Subcutaneous adipose tissue (tissue), 4 donors: Measurements from ENCODE around the gene TTC28. TPM values are rescaled to one million over a fixed set of nuclear protein-coding genes. Genes with fewer than 3 reads are reported as not detected.

Experiments used
- total RNA-seq, 4 donors: library from RNA; depleted of rRNA; stranded (reverse); fragments of >200 nt; gene quantifications; one replicate each; pipeline ENCODE4 v1.1.0, GENCODE V29; 2016
- TF ChIP-seq, protein P1 (sequence below): fragments of 450-650 bp; IDR thresholded peaks from one replicate; pipeline ENCODE4 v1.5.1; 2016; ENCODE audit warnings: low read depth, mild to moderate bottlenecking, control low read depth, antibody characterized with exemption, moderate library complexity

The TTC28 gene
- total RNA-seq, 4 donors from 2014 or later: 42.6 to 71.6 (median 43.4) TPM

DNA sequence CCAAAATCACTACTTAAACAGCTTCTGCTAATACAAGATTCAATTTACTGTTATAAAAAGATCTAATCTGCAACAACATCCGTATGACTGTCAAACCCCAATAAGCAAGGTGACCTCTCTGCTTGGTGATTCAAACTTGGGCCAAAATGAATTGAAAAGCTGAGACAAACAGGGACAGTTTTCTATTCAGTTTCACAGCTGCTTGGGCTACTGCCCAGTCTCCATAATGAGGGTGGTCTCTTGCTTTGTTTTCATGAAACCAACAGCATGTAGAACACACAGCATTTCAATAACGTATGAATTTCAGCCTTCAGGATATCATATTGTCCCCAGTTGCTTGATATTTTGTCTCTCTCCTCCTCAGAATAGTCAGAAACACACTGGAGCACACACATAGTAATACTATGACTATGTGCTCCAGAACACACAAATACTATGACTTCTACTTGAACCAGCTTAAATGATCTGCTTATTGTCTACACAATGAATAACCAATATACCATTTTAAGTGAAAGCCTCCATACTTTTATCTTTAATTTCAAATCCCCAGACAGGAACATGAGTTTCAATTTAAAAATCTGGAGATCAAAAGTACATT, 285.0 kb downstream of the TTC28 start:
- TF ChIP-seq, protein P1, sequence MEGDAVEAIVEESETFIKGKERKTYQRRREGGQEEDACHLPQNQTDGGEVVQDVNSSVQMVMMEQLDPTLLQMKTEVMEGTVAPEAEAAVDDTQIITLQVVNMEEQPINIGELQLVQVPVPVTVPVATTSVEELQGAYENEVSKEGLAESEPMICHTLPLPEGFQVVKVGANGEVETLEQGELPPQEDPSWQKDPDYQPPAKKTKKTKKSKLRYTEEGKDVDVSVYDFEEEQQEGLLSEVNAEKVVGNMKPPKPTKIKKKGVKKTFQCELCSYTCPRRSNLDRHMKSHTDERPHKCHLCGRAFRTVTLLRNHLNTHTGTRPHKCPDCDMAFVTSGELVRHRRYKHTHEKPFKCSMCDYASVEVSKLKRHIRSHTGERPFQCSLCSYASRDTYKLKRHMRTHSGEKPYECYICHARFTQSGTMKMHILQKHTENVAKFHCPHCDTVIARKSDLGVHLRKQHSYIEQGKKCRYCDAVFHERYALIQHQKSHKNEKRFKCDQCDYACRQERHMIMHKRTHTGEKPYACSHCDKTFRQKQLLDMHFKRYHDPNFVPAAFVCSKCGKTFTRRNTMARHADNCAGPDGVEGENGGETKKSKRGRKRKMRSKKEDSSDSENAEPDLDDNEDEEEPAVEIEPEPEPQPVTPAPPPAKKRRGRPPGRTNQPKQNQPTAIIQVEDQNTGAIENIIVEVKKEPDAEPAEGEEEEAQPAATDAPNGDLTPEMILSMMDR: no peak

DNA sequence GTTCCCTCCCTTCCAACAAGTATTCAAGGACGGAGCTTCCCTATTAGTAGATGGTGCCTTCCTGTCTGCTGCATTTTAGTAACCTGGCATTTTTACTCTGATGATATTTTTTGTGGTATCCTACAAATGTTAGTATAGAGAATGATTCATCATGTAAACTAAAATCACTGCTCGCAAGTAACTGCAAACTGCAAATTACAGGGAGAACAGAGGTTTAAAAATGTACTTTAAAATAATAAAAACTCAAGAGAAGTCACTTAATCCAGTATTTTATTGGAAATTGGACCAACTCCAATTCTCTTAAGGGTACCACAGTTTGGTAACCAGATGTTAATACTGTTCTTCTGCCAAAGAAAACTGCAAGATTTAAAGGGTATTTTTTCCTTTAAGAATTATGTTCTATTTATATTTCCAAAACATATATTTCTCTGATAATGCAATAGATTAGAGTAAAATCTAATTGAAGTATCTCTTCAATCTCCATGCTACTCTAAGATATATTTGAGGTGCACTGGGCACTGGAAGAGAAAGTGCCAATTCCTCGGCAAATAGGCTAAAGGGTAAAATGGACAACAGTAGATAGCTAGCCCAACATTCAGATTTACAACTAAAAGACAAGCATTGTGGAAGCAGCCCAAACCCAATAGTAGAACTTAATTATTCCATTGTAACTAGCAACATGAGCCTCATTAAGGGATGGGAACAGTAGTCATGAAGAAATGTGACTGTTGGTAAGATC, 298.0 kb downstream of the TTC28 start:
- TF ChIP-seq, protein P1: no peak

DNA sequence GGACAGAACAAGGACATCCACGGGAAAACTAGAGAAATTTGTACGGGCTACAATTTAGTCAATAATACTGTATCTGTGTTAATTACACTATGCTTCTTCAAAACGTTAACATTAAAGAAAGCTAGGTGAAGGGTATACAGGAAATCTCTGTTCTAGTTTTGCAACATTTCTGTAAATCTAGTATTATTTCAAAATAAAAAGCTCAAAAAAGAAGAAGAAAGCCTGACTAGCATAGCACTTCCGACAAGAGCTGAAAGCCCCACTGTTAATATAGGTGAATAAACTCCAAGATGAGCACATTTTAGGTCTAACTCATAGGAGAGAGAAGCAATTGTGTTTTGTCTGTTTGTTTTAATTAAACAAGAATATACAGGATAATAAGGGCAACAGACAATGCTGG, 299.7 kb downstream of the TTC28 start:
- TF ChIP-seq, protein P1: no peak

DNA sequence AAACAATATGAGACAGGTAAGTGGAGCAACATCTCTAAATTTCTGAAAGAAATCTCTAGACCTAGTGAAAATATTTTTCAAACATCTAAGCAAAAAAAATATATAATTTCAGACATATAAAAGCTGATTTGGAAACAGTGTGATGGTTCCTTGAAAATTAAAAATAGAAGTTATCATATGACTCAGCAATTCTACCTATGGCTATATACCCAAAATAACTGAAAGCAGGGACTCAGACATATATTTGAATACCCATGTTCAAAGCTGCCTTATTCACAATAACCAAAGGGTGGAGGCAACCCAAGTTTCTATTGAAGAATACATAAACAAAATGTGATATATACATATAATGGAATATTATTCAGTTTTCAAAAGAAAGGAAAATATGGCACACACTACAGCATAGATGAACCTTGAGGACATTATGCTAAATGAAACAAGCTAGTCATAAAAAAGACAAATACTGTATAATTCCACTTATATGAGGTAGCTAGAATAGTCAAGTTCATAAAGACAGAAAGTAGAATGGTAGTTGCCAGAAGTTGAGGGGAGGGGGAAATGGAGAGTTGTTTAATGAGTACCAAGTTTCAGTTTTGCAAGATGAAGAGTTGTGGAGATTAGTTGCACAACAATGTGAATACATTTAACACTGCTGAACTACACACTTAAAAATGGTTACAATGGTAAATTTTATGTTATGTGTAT, 300.4 kb downstream of the TTC28 start:
- TF ChIP-seq, protein P1: no peak

DNA sequence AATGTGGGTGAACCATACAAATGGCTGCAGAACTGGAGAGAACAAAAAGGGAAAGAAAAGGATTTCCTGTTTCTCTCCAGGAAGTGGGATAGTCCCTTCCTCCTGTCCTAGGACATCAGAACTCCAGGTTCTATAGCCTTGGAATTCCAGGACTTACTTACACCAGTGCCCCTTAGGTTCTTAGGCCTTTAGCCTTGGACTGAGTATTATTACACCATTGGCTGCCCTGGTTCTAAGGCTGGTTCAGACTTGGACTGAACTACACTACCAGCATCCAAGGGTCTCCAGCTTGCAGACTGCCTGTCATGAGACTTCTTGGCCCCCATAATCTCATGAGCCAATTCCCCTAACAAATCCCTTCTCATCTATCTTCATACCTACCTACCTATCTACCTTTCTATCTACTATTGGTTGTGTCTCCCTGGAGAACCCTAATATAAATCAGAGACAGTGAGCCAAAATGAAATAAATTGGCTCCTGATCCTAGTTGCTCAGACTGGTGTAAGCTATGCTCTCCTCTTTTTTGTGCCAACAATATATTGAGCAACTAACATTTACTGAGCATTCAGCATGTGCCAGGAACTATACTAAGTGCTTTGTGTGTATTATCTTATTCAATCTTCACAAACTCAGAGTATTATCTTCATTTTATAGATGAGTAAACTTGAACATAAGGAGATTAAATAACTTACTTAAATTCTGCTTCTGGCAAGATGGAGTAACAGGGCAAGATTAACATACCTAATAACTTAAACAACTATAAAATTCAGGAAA, 303.7 kb downstream of the TTC28 start:
- TF ChIP-seq, protein P1: no peak

DNA sequence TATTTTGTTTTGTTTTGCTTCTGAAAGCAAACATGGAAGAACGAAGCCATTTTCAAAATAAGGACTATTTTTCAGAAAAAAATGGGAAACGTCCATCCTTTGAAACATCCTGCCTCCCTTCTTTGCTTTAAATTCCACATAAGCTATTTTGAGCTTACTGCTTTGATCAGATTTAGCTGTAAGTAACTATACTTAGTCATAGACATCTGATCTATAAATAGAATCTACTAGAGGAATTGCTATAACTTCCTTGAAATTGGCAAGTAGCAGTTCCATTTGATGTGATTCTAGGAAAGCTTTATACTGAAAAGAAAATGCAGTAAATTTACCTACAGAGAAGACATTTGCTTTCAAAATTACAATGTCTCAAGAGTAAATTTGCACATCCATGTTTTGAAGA, 305.8 kb downstream of the TTC28 start:
- TF ChIP-seq, protein P1: no peak
